NT2/D1 (cell line): Measurements from ENCODE around the gene PUM1.

ENCODE experiments used
- SUZ12 ChIP-seq: IDR thresholded peaks from 2 replicates; pipeline ENCODE4 v1.6.1; 2011; ENCODE audit not compliant: insufficient read length, insufficient read depth; ENCODE audit errors: extremely low read depth
- YY1 ChIP-seq: IDR thresholded peaks from 2 replicates; pipeline ENCODE4 v1.6.1; 2011; ENCODE audit not compliant: insufficient read length, insufficient read depth

DNA sequence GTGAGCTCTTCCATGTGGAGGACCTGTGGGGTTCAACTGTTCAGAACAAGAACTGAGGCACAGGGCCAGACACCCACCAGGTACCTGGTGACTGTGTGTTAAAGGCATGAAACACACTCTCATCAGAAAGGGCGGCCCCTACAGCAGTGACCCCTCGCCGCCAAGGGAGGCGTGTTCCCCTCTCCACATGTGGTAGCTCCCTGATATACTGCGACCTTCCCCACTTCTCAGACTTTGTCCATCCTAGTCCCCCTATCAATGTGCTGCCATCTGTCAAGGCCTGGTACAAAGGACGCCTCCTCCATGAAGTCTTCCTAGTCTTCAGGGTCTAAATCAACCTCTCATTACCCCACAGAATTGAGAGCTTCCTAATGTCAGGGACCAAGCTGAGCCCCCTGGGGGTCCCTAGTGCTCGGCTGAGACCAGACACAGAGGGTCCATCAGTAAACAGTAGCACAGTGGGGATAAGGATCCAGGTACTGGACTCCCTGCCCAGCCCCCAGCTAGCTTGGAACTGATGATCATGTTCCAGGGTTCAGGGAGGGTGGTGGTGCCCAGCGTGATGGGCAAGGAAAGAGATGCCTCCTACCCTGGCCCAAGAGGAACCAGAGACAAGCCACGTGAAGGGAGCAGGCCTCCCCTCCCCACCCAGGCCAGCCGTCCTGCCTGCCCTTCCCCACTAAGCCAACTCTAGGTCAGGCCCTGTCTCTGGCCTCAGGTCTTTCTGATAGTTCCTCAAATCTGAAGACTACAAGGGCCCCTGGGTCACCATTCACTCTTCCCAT lies 167.3 kb downstream of the PUM1 start:
- TF ChIP-seq YY1 (no peak), SUZ12 (no peak)
